HepG2 (cell line): ENCODE measurements around the gene RALY. TPM values are rescaled to one million over a fixed set of nuclear protein-coding genes. Genes with fewer than 3 reads are reported as not detected.

ENCODE experiments used
- CAMTA2 ChIP-seq: sonication (generic); formaldehyde crosslinking; IDR thresholded peaks from 2 replicates; pipeline ENCODE4 v1.4.0; 2020; ENCODE audit warnings: mild to moderate bottlenecking, missing genetic modification reagents, borderline replicate concordance
- EHMT2 ChIP-seq: fragments of 200-600 bp; sonication (generic); IDR thresholded peaks from 2 replicates; pipeline ENCODE4 v1.7.0; 2017; ENCODE audit warnings: antibody characterized with exemption, low read depth, low read length, borderline replicate concordance
- FOXJ3 ChIP-seq: sonication (generic); formaldehyde crosslinking; IDR thresholded peaks from 2 replicates; pipeline ENCODE4 v1.4.0; 2020; ENCODE audit warnings: missing genetic modification reagents, mild to moderate bottlenecking, borderline replicate concordance
- GABPA ChIP-seq, 2 experiments: IDR thresholded peaks; 2 replicates each; pipeline ENCODE4 v1.6.1; 2011 to 2016; ENCODE audit warnings: low read depth in 2 of 2, low read length in 1 of 2, missing biosample characterization in 1 of 2, missing genetic modification characterization in 1 of 2
- HNF4G ChIP-seq, 2 experiments: sonication (generic) in 1 of 2; formaldehyde crosslinking in 1 of 2; IDR thresholded peaks; 2 replicates each; pipeline versions ENCODE4 v1.4.0 to v1.6.1; 2011 to 2020; ENCODE audit warnings: borderline replicate concordance in 2 of 2, low read depth in 2 of 2, mild to moderate bottlenecking in 2 of 2, low read length in 1 of 2, missing genetic modification reagents in 1 of 2, moderate library complexity in 1 of 2
- PHB2 ChIP-seq: fragments of 450-650 bp; IDR thresholded peaks from 2 replicates; pipeline ENCODE4 v1.6.1; 2018; ENCODE audit not compliant: partially characterized antibody
- PITX1 ChIP-seq: sonication (generic); formaldehyde crosslinking; IDR thresholded peaks from 2 replicates; pipeline ENCODE4 v1.5.1; 2020; ENCODE audit warnings: mild to moderate bottlenecking, missing genetic modification reagents
- POLR2AphosphoS5 ChIP-seq: IDR thresholded peaks from 2 replicates; pipeline ENCODE4 v1.6.1; 2012; ENCODE audit warnings: low read depth, low read length
- PRMT3 ChIP-seq: sonication (generic); formaldehyde crosslinking; IDR thresholded peaks from 2 replicates; pipeline ENCODE4 v1.8.1; 2022; ENCODE audit warnings: low read depth, mild to moderate bottlenecking, moderate library complexity, missing genetic modification reagents, borderline replicate concordance
- RFXAP ChIP-seq: sonication (generic); formaldehyde crosslinking; IDR thresholded peaks from 2 replicates; pipeline ENCODE4 v1.4.0; 2020; ENCODE audit warnings: missing genetic modification reagents, borderline replicate concordance
- SRSF4 ChIP-seq: fragments of 200-400 bp; formaldehyde crosslinking; IDR thresholded peaks from one replicate; pipeline ENCODE4 v1.6.1; 2018; ENCODE audit warnings: mild to moderate bottlenecking, low read depth, low read length, moderate library complexity; ENCODE audit not compliant: poor library complexity, severe bottlenecking
- ZBTB42 ChIP-seq: sonication (generic); formaldehyde crosslinking; IDR thresholded peaks from 2 replicates; pipeline ENCODE4 v1.5.0; 2020; ENCODE audit warnings: mild to moderate bottlenecking, missing genetic modification reagents
- ZNF326 ChIP-seq: sonication (generic); formaldehyde crosslinking; IDR thresholded peaks from 2 replicates; pipeline ENCODE4 v1.4.0; 2020; ENCODE audit warnings: missing genetic modification reagents, borderline replicate concordance
- ZNF75D ChIP-seq: sonication (generic); formaldehyde crosslinking; IDR thresholded peaks from 2 replicates; pipeline ENCODE4 v1.8.1; 2023; ENCODE audit warnings: missing genetic modification reagents, mild to moderate bottlenecking, borderline replicate concordance
- polyA plus RNA-seq, 8 experiments: library from polyadenylated mRNA; depleted of rRNA in 3 of 8; stranded (reverse) in 7 of 8; unstranded in 1 of 8; fragments of >200 nt; fragmentation: Illumina TruSeq in 4 of 8; extraction: Trizol in 4 of 8; gene quantifications; 2 replicates each; pipeline versions ENCODE4 v1.2.1 to v1.2.3, GENCODE V29; 2011 to 2016; ENCODE audit warnings: low read depth in 4 of 8, missing spikeins in 1 of 8, mixed read lengths in 1 of 8; ENCODE audit not compliant: insufficient read depth in 1 of 8
- total RNA-seq, 5 experiments: library from RNA; depleted of rRNA; stranded (reverse); fragments of >200 nt; fragmentation: Illumina TruSeq; extraction: Trizol; gene quantifications; 2 replicates each; pipeline ENCODE4 v1.2.3, GENCODE V29; 2016; ENCODE audit warnings: low read depth in 1 of 5
- TF ChIP-seq, protein P1 (sequence below), 2 experiments: sonication (generic) in 1 of 2; formaldehyde crosslinking in 1 of 2; IDR thresholded peaks; 2 replicates each; pipeline versions ENCODE4 v1.6.1 to v1.9.0; 2014 to 2022; ENCODE audit warnings: antibody characterized with exemption in 1 of 2, borderline replicate concordance in 1 of 2, inconsistent platforms in 1 of 2, low read depth in 1 of 2, missing genetic modification reagents in 1 of 2
- TF ChIP-seq, protein P2 (sequence below): sonication (generic); formaldehyde crosslinking; conservative IDR thresholded peaks from 2 replicates; pipeline ENCODE4 v1.4.0; 2020; ENCODE audit warnings: missing genetic modification reagents
- TF ChIP-seq, protein P3 (sequence below): sonication (generic); formaldehyde crosslinking; conservative IDR thresholded peaks from 2 replicates; pipeline ENCODE4 v1.8.0; 2022; ENCODE audit warnings: low read depth, missing genetic modification reagents

RALY gene
- total and polyA plus RNA-seq, 2 of the 13 experiments (the other 11 are each of a cell fraction or from before 2014, with no cell fraction given), result 178 to 186 TPM

DNA sequence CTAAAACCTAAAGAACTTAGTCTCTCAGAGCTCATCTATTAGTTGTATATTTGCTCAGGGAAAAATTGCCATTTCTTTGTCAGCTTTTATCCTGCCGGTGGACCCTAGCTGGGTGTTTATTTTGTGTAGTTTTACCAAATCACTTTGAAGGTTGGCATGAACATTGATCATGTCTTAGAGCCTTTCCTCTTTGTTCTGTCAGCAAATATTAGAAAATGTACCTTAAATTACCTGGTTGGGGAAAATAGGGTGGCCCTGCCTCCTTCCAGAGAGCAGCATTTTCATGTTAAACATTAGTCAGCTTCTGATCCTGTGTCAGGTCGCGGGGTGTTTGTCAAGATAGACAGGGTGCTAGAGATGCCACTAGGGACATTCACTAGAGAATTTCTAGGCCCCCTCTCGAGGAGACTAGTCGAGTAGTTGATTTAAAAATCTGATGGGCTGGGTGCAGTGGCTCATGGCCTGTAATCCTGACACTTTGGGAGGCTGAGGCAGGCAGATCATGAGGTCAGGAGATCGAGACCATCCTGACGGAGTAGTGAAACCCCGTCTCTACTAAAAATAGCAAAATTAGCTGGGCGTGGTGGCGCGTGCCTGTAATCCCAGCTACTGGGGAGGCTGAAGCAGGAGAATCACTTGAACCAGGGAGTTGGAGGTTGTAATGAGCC is 11.2 kb downstream of the RALY start (continued):
- TF ChIP-seq ZBTB42, result no peak; the same call in 1 of the 2 replicates
- no peak for TF ChIP-seq PRMT3
- TF ChIP-seq PHB2, result no peak
- TF ChIP-seq FOXJ3 (CRISPR knock-in tag), result peak; percentile 97; the same call in 1 of the 2 replicates
- TF ChIP-seq PITX1, result peak; percentile 83
- no peak for TF ChIP-seq SRSF4
- TF ChIP-seq, protein P1, sequence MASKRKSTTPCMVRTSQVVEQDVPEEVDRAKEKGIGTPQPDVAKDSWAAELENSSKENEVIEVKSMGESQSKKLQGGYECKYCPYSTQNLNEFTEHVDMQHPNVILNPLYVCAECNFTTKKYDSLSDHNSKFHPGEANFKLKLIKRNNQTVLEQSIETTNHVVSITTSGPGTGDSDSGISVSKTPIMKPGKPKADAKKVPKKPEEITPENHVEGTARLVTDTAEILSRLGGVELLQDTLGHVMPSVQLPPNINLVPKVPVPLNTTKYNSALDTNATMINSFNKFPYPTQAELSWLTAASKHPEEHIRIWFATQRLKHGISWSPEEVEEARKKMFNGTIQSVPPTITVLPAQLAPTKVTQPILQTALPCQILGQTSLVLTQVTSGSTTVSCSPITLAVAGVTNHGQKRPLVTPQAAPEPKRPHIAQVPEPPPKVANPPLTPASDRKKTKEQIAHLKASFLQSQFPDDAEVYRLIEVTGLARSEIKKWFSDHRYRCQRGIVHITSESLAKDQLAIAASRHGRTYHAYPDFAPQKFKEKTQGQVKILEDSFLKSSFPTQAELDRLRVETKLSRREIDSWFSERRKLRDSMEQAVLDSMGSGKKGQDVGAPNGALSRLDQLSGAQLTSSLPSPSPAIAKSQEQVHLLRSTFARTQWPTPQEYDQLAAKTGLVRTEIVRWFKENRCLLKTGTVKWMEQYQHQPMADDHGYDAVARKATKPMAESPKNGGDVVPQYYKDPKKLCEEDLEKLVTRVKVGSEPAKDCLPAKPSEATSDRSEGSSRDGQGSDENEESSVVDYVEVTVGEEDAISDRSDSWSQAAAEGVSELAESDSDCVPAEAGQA (IDR thresholded peaks at IDR 0.05; ENCODE audit: low read depth), result no peak
- TF ChIP-seq, protein P1 (CRISPR knock-in tag; IDR thresholded peaks at IDR 0.05; ENCODE audit: borderline replicate concordance), result no peak
- TF ChIP-seq GABPA (IDR thresholded peaks at IDR 0.05; ENCODE audit: low read depth, low read length), result no peak
- TF ChIP-seq GABPA (CRISPR knock-in tag; IDR thresholded peaks at IDR 0.05; ENCODE audit: low read depth), result peak; percentile 53; the same call in 1 of the 2 replicates
- no peak for TF ChIP-seq POLR2AphosphoS5
- no peak for TF ChIP-seq CAMTA2 (CRISPR knock-in tag)
- TF ChIP-seq RFXAP, result no peak
- TF ChIP-seq, protein P2, sequence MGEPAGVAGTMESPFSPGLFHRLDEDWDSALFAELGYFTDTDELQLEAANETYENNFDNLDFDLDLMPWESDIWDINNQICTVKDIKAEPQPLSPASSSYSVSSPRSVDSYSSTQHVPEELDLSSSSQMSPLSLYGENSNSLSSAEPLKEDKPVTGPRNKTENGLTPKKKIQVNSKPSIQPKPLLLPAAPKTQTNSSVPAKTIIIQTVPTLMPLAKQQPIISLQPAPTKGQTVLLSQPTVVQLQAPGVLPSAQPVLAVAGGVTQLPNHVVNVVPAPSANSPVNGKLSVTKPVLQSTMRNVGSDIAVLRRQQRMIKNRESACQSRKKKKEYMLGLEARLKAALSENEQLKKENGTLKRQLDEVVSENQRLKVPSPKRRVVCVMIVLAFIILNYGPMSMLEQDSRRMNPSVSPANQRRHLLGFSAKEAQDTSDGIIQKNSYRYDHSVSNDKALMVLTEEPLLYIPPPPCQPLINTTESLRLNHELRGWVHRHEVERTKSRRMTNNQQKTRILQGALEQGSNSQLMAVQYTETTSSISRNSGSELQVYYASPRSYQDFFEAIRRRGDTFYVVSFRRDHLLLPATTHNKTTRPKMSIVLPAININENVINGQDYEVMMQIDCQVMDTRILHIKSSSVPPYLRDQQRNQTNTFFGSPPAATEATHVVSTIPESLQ (CRISPR knock-in tag), result no peak
- TF ChIP-seq, protein P3, sequence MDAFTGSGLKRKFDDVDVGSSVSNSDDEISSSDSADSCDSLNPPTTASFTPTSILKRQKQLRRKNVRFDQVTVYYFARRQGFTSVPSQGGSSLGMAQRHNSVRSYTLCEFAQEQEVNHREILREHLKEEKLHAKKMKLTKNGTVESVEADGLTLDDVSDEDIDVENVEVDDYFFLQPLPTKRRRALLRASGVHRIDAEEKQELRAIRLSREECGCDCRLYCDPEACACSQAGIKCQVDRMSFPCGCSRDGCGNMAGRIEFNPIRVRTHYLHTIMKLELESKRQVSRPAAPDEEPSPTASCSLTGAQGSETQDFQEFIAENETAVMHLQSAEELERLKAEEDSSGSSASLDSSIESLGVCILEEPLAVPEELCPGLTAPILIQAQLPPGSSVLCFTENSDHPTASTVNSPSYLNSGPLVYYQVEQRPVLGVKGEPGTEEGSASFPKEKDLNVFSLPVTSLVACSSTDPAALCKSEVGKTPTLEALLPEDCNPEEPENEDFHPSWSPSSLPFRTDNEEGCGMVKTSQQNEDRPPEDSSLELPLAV, result no peak
- TF ChIP-seq HNF4G (IDR thresholded peaks at IDR 0.05; ENCODE audit: borderline replicate concordance, low read depth, low read length), result peak; percentile 91
- no peak for TF ChIP-seq HNF4G (CRISPR knock-in tag; IDR thresholded peaks at IDR 0.05; ENCODE audit: borderline replicate concordance, low read depth)
- TF ChIP-seq ZNF75D, result no peak
- no peak; the same call in 1 of the 2 replicates for TF ChIP-seq EHMT2
- no peak for TF ChIP-seq ZNF326 (CRISPR knock-in tag)
